ENCODE results near the gene GPRASP3.

DNA sequence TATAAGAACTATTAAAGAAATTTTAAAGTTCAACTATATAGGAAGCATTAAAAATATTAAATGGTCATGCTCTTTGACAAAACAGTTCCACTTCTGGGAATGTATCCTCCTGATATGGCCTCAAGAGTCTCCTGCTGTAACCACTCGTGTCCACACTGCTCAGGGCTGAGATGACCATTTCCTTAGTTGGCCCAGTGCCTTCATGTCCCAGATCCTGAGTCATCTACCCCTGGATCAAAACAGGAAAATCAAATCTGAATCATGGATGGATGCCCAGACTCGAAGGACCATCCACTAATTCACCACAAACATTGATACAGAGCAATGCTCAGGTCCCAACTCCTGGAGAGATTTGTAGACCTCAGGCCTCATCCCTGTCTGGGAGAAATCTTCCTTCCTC is 44.7 kb downstream of the GPRASP3 start:
- TF ChIP-seq ZNF274 (IDR thresholded peaks at IDR 0.05; ENCODE audit: low read depth, low read length) = no peak
- TF ChIP-seq YY1 (IDR thresholded peaks at IDR 0.05; ENCODE audit: insufficient read depth, insufficient read length) = no peak
- no peak for TF ChIP-seq SUZ12 (IDR thresholded peaks at IDR 0.05; ENCODE audit: extremely low read depth, insufficient read depth, insufficient read length)
